GM12873 (cell line): ENCODE results near the gene ERC2.

Source experiments
- CTCF ChIP-seq: IDR thresholded peaks from 2 replicates; pipeline ENCODE4 v1.5.1; 2012; ENCODE audit warnings: low read depth, mild to moderate bottlenecking, moderate library complexity, low read length, control low read depth; ENCODE audit not compliant: insufficient read depth; ENCODE audit errors: missing control alignments

The ERC2 gene

DNA sequence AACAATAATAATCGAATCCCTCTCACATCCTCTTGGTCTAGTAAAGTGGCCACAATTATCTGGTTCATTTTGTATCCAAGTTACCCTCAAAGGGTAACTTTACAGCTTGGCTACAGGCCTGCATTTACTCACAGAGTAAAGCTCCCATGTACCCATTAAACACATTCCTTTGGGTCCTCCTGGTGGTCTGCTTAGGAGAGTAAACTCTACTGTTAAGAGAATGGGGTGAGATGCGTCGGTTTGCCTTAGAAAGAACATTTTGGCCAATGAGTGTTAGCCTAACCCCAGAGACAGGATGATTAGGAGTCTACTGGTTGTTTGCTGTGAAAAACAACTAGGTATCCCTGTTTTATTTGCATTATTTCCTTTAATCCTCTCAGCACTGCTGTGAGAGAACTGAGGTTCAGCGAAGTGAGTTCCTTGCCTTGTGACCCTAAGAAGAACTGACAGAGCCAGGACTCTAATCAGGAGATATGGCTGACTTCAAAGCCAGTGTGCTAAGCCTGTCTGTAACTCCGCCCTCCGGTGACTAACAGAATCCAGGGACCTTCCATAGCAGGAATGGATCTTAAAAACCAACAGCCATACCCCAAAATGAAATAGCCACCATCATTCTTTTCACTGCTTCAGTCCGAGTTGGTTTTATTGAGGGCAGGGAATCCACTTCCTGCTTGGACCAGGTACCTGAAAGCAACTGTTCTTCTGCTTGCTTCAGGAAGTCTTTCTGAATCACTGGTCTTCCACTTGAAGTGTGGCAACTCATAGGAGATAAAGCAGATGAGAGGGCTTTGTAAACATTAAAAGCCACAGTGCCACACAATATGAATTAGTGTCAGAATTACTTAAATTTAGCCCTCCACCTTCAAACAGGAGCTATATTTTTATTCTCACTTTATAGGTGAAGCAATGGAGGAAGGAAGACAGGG, 663.8 kb downstream of the ERC2 start:
- TF ChIP-seq CTCF, result no peak

DNA sequence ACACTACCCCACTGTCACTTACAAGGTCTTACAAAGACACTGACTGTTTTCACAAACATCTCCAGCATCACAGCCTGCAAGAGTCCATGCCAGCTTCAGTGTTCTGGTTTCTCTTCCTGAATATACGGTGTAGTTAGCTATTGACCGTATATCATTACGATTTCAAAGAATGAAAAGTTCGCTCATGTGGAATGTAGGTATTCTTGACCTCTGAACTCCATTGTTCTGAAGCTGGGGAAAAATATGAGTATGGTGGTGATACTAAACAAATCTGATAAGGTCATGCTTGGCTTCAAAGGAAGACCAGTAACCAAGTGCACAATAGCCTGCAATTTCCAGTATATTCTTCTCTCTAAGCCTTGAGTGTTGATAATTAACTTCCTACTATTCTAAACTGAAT, 665.5 kb downstream of the ERC2 start:
- no peak for TF ChIP-seq CTCF

GRCh38 chr3:55801676-55802075, 666.6 kb downstream of the ERC2 start:
- no peak for TF ChIP-seq CTCF

- TF ChIP-seq CTCF, result no peak
These were observed 667.2 kb downstream of the ERC2 start for GRCh38 chr3:55801068-55801467.

GRCh38 chr3:55797775-55798174, 670.5 kb downstream of the ERC2 start:
- no peak for TF ChIP-seq CTCF

DNA sequence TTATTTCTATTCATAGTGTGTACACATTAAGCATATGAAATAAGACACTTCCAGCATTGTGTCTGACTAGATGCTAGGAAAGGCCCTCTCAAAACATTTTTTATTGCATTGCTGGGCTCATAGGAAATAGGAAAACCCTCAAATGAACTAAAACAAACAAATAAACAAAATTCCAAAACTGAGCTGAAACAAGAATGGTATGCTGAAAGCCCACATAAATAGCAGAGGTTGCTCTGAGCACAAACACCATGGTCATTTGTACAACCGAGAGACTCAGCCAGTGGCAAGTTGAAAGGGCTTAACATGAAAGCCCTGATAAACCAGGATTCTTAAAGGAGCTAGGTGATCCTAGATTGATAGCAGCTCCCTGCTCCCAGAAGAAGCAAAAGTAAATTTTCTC, 671.2 kb downstream of the ERC2 start:
- TF ChIP-seq CTCF, result no peak

DNA sequence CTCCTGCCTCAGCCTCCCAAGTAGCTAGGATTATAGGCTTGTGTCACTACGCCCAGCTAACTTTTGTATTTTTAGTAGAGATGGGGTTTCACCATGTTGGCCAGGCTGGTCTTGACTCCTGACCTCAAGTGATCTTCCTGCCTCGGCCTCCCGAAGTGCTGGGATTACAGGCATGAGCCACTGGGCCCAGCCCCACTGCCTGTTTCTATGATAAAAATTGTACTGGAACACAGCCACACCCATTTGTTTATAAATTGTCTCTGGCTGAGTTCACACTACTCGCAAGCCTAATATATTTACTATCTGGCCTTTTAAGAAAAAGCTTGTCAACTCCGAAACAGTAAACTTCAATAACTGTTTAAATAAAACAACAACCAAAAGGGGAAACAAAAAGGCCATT, 671.7 kb downstream of the ERC2 start:
- TF ChIP-seq CTCF, result no peak
